Esophagus muscularis mucosa (tissue), 4 donors: Measurements from ENCODE around the gene SV2A. TPM values are rescaled to one million over a fixed set of nuclear protein-coding genes. Genes with fewer than 3 reads are reported as not detected.
A peak's percentile ranks its signal among the peaks of the same experiment; 100 is the strongest.

Experiments used
- DNase-seq: peaks from one replicate; pipeline ENCODE4 v3.0.0-alpha.2; 2017; ENCODE audit errors: extremely low spot score
- H3K27ac ChIP-seq, 4 donors: fragments of 200-600 bp; sonication (generic); replicated peaks in 1 of 4; 1 replicate in 3 of 4; 2 replicates in 1 of 4; pipeline ENCODE4 v1.5.1; 2016 to 2019; ENCODE audit warnings: mild to moderate bottlenecking in 1 of 4
- H3K27me3 ChIP-seq, 4 donors: fragments of 200-600 bp; sonication (generic); one replicate each; pipeline versions ENCODE4 v1.5.1 to v1.6.0; 2016 to 2019
- H3K36me3 ChIP-seq, 4 donors: fragments of 200-600 bp; sonication (generic); one replicate each; pipeline ENCODE4 v1.5.1; 2016 to 2019
- H3K4me1 ChIP-seq, 4 donors: fragments of 200-600 bp; sonication (generic); one replicate each; pipeline ENCODE4 v1.5.1; 2016 to 2019
- H3K4me3 ChIP-seq, 4 donors: fragments of 200-600 bp; sonication (generic); 1 replicate in 2 of 4; 2 replicates in 2 of 4; pipeline ENCODE4 v1.5.1; 2016 to 2019; ENCODE audit warnings: mild to moderate bottlenecking in 4 of 4, moderate library complexity in 1 of 4
- H3K9me3 ChIP-seq, 4 donors: fragments of 200-600 bp; sonication (generic); 1 replicate in 3 of 4; 2 replicates in 1 of 4; pipeline ENCODE4 v1.5.1; 2016 to 2019
- CTCF ChIP-seq, 3 experiments: fragments of 200-600 bp in 2 of 3; fragments of 450-650 bp in 1 of 3; sonication (generic) in 2 of 3; IDR thresholded peaks; one replicate each; pipeline ENCODE4 v1.5.1; 2017 to 2019; ENCODE audit warnings: antibody characterized with exemption in 3 of 3, mild to moderate bottlenecking in 2 of 3, moderate library complexity in 1 of 3
- EP300 ChIP-seq: sonication (generic); formaldehyde crosslinking; IDR thresholded peaks from one replicate; pipeline ENCODE4 v1.6.1; 2017; ENCODE audit warnings: antibody characterized with exemption
- POLR2A ChIP-seq: fragments of 450-650 bp; IDR thresholded peaks from one replicate; pipeline ENCODE4 v1.6.1; 2017; ENCODE audit warnings: antibody characterized with exemption, moderate library complexity, mild to moderate bottlenecking, low read depth
- POLR2AphosphoS5 ChIP-seq, 2 donors: sonication (generic); formaldehyde crosslinking; IDR thresholded peaks; one replicate each; pipeline ENCODE4 v1.6.1; 2017; ENCODE audit warnings: antibody characterized with exemption in 2 of 2
- WGBS: methylation state at CpG from one replicate; pipeline ENCODE4 v1.1.5; 2018; 5-methylcytosine and 5-hydroxymethylcytosine counted together
- intact Hi-C: fragments of 100-400 bp; cut with DNase I; formaldehyde crosslinking; loops from one replicate; pipeline ENCODE4 v1.15.1; 2023
- total RNA-seq, 4 donors: library from RNA; depleted of rRNA; stranded (reverse); fragments of >200 nt; gene quantifications; one replicate each; pipeline versions ENCODE4 v1.1.0 to v1.2.1, GENCODE V29; 2016

Gene SV2A
- total RNA-seq, 4 donors from 2014 or later, result 3.3 to 8.6 (median 5.5) TPM

GRCh38 chr1:149932474-149932873 lies 14.8 kb upstream of the SV2A start:
- no peak for DNase-seq
- H3K27ac ChIP-seq, result no peak overlapping the region
- H3K27me3 ChIP-seq, result no peaks in the 10 kb centered on the region
- H3K9me3 ChIP-seq, result no peaks in the 10 kb centered on the region
- TF ChIP-seq CTCF (IDR thresholded peaks at IDR 0.05) (no peak), EP300 (no peak), POLR2A (no peak), POLR2AphosphoS5 (IDR thresholded peaks at IDR 0.05) (no peak)
- H3K4me1 ChIP-seq, result peaks cover 12 to 37% (median 32%) of the 10 kb centered on the region in 4 donors
- intact Hi-C loops, result no loop called here
- H3K4me3 ChIP-seq, result no peak overlapping the region
- 93% methylated on average over 8 of the region's 8 CpGs for WGBS
- H3K36me3 ChIP-seq, result peaks cover 0 to 47% (median 20%) of the 10 kb centered on the region in 4 donors

GRCh38 chr1:149931212-149931790 lies 13.7 kb upstream of the SV2A start:
- Histone ChIP-seq H3K4me3 (no peak overlapping the region), H3K9me3 (no peaks in the 10 kb centered on the region), H3K27me3 (no peaks in the 10 kb centered on the region), H3K27ac (no peak overlapping the region), H3K4me1 (peaks cover 15 to 35% (median 30%) of the 10 kb centered on the region in 4 donors), H3K36me3 (peaks cover 0 to 51% (median 25%) of the 10 kb centered on the region in 4 donors)
- WGBS, result 81% methylated on average over 13 of the region's 13 CpGs
- no peak for TF ChIP-seq EP300
- TF ChIP-seq POLR2A, result no peak
- TF ChIP-seq CTCF (IDR thresholded peaks at IDR 0.05), result no peak
- no peak for DNase-seq
- intact Hi-C loops, result no loop called here

GRCh38 chr1:149929856-149930255 lies 12.2 kb upstream of the SV2A start:
- 88% methylated on average over 2 of the region's 2 CpGs for WGBS
- intact Hi-C loops, result no loop called here
- peaks cover 10 to 65% (median 39%) of the 10 kb centered on the region in 4 donors for H3K36me3 ChIP-seq
- no peaks in the 10 kb centered on the region for H3K9me3 ChIP-seq
- H3K4me1 ChIP-seq, result peaks cover 27 to 35% (median 32%) of the 10 kb centered on the region in 4 donors
- no peak for TF ChIP-seq EP300
- TF ChIP-seq POLR2A, result no peak
- TF ChIP-seq POLR2AphosphoS5 (IDR thresholded peaks at IDR 0.05), result no peak
- no peak for TF ChIP-seq CTCF (IDR thresholded peaks at IDR 0.05)
- peak overlapping the region; percentile 88 to 96 (median 92) for H3K27ac ChIP-seq
- DNase-seq, result no peak
- no peak overlapping the region for H3K4me3 ChIP-seq
- H3K27me3 ChIP-seq, result no peaks in the 10 kb centered on the region

- Histone ChIP-seq H3K4me1 (peaks cover 29 to 42% (median 36%) of the 10 kb centered on the region in 4 donors), H3K27me3 (no peaks in the 10 kb centered on the region), H3K27ac (peak overlapping the region; percentile 88 to 96 (median 92)), H3K9me3 (no peaks in the 10 kb centered on the region), H3K4me3 (peak overlapping the region; percentile 73 to 90 (median 80)), H3K36me3 (peaks cover 25 to 74% (median 52%) of the 10 kb centered on the region in 4 donors)
- DNase-seq, result no peak
- intact Hi-C loops, result no loop called here
- TF ChIP-seq POLR2A (no peak), POLR2AphosphoS5 (IDR thresholded peaks at IDR 0.05) (no peak), CTCF (IDR thresholded peaks at IDR 0.05) (no peak), EP300 (no peak)
- 0% methylated on average over 1 of the region's 1 CpG for WGBS
Measured at GRCh38 chr1:149928401-149928724, 10.7 kb upstream of the SV2A start.
